HG03066 (cell line): ENCODE data around the gene RTL3.

ENCODE experiments used
- ATAC-seq: cut with Tn5 transposase; IDR thresholded peaks from one replicate; pipeline ENCODE4 v1.9.1; 2021; ENCODE audit warnings: low read depth; ENCODE audit not compliant: unreplicated experiment

The RTL3 gene

DNA sequence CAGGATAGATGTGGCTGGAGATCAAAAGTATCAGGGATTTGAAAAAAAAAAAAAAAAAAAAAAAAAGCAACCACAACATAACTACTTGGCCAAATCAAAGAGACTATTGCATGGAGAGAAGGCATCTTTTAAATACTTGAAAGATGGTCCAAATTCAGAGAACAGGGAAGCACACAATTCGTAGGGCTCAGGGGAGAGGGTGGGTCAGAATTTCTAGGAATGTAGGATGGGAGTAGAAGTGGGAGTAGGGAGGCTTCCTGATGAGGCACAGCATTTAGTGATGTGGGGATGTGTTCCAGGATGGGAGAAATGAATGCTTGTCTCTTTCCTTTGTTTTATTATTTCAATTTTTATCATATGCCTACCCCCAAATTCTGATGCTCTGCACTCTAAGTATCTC lies 36.3 kb downstream of the RTL3 start:
- no peak for ATAC-seq

DNA sequence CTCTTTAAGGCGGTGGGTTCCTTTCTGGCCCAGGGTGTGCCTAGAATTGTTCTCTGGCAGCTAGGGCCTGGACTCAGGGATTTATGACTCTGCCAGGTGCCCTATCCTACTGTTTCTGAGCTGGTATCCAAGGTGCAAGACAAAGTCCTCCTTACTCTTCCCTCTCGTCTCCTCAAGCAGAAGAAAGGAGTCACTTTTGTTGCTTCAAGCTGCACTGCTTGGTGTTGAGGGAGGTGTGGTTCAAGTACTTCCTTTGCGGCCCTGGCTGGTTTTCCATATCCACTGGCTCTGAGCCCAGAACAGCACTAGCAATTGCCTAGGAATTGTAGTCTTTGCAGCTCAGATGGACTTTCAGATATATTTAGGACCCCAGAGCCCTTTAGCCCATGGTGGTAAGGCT lies 39.3 kb downstream of the RTL3 start:
- no peak for ATAC-seq

DNA sequence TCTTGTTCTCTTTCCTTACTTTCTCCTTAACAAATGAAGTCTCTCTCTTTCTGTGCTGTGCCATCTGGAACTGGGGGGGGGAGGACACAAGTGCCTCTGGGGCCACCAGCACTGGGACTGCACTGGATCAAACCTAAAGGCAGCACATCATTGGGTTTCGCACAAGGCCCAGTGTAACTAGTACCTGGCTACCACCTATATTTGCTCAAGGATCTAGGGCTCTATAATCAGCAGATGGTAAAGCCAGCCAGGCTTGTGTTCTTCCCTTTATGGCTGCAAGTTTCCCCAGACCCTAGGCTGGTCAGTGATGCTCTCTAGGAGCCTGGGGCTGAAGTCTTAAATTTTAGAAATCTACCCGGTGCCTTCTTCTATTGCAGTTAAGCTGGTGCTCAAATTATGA lies 40.1 kb downstream of the RTL3 start:
- no peak for ATAC-seq

DNA sequence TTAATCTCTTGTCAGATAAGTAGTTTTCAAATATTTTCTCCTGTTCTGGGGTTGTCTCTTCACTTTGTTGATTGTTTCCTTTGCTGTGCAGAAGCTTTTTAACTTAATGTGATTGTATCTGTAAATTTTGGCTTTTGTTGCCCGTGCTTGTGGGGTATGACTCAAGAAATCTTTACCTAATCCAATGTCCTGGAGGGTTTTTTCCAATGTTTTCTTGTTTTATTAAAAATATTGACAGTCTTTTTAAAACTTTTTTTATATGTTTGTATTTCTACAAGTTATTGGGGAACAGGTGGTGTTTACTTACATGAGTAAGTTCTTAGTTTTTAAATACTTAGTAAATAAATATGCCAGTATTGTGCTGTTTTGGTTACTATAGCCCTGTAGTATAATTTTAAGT lies 44.9 kb downstream of the RTL3 start:
- ATAC-seq: no peak
